GM12892 (cell line): ENCODE measurements around the gene KIF3C.
A peak's percentile ranks its signal among the peaks of the same experiment; 100 is the strongest.

ENCODE experiments used
- DNase-seq: peaks from one replicate; pipeline ENCODE4 v3.0.0; 2011; ENCODE audit not compliant: insufficient read length
- FAIRE-seq: peaks from 2 replicates; lab custom pipeline; 2011; peaks lifted over from hg19 to GRCh38; lab: Jason Lieb, UNC
- POLR2A ChIP-seq: IDR thresholded peaks from 2 replicates; pipeline ENCODE4 v1.6.1; 2011; ENCODE audit warnings: low read depth, low read length, control low read depth
- POLR2AphosphoS5 ChIP-seq: IDR thresholded peaks from 2 replicates; pipeline ENCODE4 v1.6.1; 2011; ENCODE audit warnings: low read depth, low read length, control low read depth
- TAF1 ChIP-seq: IDR thresholded peaks from 2 replicates; pipeline ENCODE4 v1.6.1; 2011; ENCODE audit warnings: low read depth, mild to moderate bottlenecking, control low read depth, low read length, borderline replicate concordance

The KIF3C gene

GRCh38 chr2:25993049-25993448 lies 10.8 kb upstream of the KIF3C start:
- FAIRE-seq (no peak), DNase-seq (no peak)
- TF ChIP-seq POLR2AphosphoS5 = no peak
- TF ChIP-seq POLR2A = no peak
- TF ChIP-seq TAF1 = no peak

DNA sequence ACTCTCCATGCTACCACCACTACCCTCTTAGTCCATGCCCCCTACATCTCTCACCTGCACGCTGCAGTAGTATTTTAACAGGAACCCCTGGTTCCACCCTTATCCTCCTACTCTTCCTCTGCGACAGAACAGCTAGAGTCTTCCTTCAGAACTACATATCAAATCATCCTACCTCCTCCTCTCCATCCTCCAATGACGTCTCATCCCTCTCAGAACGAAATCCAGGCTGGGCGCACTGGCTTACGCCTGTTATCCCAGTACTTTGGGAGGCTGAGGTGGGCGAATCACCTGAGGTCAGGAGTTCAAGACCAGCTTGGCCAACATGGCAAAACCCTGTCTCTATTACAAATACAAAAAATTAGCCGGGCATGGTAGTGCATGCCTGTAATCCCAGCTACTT lies 10.3 kb upstream of the KIF3C start:
- no peak for TF ChIP-seq POLR2A
- no peak for TF ChIP-seq TAF1
- no peak for TF ChIP-seq POLR2AphosphoS5
- FAIRE-seq (no peak), DNase-seq (no peak)

DNA sequence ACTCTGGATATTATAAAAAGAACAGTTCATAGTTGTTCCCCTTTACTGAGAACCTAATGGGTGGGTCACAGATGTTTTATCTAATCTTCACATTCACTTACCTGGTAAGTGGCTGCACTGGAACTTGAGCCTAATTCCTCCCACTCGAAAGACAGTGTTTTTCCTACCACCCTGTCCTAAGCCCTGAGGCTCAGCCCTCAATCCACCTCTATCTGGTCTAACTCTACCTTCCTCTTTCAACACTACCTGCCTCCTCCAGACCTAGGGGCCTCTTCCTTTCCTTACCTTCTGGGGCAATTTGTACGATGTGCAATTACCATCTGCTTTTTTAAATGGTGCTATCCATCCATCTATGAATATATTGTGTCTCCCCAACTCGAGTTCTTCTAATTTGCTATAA lies 9.7 kb upstream of the KIF3C start:
- TF ChIP-seq POLR2A (no peak), TAF1 (no peak), POLR2AphosphoS5 (no peak)
- FAIRE-seq (no peak), DNase-seq (no peak)

GRCh38 chr2:25989154-25989553 lies 6.9 kb upstream of the KIF3C start:
- FAIRE-seq (no peak), DNase-seq (no peak)
- TF ChIP-seq TAF1 = no peak
- TF ChIP-seq POLR2A = no peak
- no peak for TF ChIP-seq POLR2AphosphoS5

DNA sequence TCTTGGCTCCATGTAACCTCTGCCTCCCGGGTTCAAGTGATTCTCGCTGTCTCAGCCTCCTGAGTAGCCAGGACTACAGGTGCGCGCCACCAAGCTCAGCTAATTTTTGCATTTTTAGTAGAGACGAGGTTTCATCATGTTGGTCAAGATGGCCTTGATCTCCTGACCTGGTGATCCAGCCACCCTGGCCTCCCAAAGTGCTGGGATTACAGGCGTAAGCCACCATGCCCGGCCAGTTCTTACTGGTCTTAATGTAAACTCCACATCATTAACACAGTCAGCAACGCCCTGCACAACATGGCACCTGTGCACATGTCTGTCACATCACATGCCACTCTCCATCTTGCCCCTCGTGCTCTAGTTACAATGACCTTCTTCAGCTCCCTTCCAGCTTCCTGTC lies 5.8 kb upstream of the KIF3C start:
- TF ChIP-seq POLR2A (no peak), POLR2AphosphoS5 (no peak), TAF1 (no peak)
- DNase-seq = no peak
- FAIRE-seq = no peak

- FAIRE-seq (no peak), DNase-seq (no peak)
- TF ChIP-seq TAF1 = no peak
These were observed 1.4 kb upstream of the KIF3C start for GRCh38 chr2:25983735-25984134.

DNA sequence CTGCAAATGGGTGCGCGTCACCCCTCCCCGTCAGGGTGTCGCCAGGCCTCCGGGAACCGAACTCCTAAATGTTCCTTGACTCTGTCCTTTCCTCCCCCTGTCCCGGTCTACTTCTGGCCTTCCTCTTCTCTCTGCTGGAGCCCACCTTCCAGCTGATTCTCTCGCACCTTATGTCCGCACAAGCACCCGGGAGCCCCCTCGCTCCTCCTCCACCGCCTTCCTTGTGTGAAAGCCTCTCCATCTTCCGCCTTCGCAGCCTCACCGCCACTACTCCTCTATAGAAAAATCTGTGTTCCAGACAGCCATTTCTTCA lies 627 bp upstream of the KIF3C start:
- FAIRE-seq (no peak), DNase-seq (no peak)
- TF ChIP-seq POLR2AphosphoS5 = no peak
- no peak for TF ChIP-seq POLR2A
- TF ChIP-seq TAF1 = no peak

DNA sequence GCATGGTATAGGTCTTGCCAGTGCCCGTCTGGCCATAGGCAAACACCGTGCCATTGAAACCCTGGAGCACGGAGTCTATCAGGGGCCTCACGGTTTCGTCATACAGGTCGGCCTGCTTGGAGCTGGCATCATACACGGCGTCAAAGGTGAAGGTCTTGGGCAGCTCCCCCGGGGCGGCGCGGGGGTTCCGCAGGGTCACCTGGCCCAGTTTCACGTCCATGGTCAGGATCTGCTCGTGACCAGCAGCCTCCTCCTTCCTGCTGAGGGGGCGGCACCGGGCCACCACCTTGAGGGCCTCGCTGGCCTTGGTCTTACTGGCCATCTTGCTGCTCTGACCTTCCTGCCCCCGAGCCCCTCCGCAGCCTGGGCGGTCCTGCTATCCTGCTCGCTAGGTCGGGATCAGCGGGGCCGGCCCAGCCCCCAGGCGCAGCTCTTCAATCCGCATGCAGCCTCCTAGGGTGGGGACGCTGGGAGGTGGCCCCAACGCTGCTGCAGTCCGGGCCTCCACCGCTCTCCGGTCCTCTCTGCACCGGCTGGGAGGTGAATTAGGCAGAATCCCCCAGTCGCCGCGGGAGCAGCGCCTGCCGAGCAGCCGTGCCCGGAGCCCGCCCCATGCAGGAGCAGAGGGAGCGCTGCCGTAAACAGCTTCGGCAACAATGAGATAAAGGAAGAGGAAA lies 563 bp downstream of the KIF3C start:
- TF ChIP-seq TAF1 (no peak), POLR2A (no peak), POLR2AphosphoS5 (no peak)
- DNase-seq (peak; percentile 33), FAIRE-seq (no peak)

DNA sequence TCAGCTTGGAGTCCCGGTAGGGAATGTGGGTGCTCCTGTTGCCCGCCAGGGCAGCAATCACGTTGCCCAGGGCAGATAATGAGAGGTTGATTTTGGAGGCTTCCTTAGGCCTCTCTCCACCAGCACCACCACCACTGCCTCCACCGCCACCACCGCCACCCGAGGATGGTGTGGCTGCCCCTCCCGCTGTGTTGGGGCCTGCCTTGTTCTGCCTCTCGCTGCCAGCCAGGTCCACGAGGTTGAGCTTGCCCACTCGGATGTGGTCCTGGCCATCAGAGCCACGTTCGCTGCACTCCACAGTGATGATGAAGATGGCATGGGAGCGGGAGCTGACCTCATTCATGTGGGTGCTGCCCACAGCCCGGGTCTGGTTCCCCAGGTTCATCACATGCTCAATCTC lies 1.3 kb downstream of the KIF3C start:
- TF ChIP-seq TAF1 (no peak), POLR2AphosphoS5 (no peak), POLR2A (no peak)
- no peak for DNase-seq
- no peak for FAIRE-seq

GRCh38 chr2:25980076-25980887 lies 2.0 kb downstream of the KIF3C start:
- no peak for DNase-seq
- FAIRE-seq = no peak
- TF ChIP-seq TAF1 = no peak

DNA sequence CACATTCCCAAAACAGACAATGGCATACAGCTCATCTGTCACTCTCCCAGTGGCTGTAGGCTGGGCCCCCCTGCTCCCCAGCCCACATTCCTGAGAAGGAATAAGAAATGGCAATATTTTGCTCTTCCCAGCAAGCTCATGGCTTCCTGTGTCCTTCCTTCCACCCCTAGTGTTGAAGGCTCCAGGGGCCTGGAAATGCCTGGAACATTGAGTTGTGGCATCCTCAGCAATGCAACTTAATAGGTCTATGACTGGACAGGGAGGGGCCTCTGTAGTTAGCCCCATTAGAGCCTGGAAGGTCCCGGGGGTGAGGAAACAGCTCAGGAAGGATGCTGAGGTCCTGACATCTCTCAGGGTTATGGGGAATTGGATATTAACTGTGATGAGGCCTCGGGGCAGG lies 3.3 kb downstream of the KIF3C start:
- no peak for TF ChIP-seq TAF1
- TF ChIP-seq POLR2A = no peak
- TF ChIP-seq POLR2AphosphoS5 = no peak
- FAIRE-seq (no peak), DNase-seq (no peak)

- TF ChIP-seq TAF1 = no peak
- TF ChIP-seq POLR2A = no peak
- TF ChIP-seq POLR2AphosphoS5 = no peak
- FAIRE-seq = no peak
- no peak for DNase-seq
These were observed 4.5 kb downstream of the KIF3C start for GRCh38 chr2:25977768-25978167.

DNA sequence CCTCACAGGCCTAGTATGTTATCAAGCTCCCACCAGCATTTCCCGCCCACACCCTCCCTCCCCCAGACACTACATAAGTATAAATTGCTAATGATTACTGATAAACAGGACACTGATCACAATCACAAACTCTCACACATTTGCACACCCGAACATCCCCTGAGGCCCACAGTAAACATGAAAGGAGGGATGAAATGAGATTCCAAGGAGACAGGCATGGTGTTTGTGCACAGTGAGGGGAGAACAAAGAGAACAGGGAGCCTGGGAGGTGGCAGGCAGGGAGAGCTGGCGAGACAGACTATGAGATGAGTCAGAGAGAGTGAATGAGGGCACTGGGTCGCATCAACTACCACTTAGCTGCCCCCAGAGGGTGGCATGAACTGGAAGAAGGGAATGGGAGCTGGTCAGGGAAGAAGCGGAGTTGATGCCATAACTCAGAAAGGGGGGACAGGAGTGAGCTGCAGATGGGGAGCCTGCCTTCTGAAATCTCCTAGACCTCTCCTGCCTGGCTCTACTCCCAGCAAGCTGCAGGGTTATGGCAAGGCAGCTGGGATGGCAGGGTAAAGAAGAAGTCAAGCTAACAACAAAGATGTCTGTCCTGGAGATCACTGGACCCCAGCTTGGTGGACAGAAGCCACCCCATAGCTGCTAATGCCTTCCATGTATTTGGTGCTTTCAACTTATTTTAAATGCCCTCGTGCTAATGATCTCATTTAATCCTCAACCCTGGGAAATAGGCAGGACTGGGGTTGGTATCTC lies 5.1 kb downstream of the KIF3C start:
- FAIRE-seq (no peak), DNase-seq (no peak)
- TF ChIP-seq TAF1 (no peak), POLR2A (no peak), POLR2AphosphoS5 (no peak)
